Measurements from ENCODE around the gene VPS37B. TPM values are rescaled to one million over a fixed set of nuclear protein-coding genes. Genes with fewer than 3 reads are reported as not detected.
A peak's percentile ranks its signal among the peaks of the same experiment; 100 is the strongest.

VPS37B gene
- total and polyA plus RNA-seq, 2 of the 8 experiments (the other 6 are each of a cell fraction or from before 2014, with no cell fraction given), result 11.9 to 15.7 TPM

DNA sequence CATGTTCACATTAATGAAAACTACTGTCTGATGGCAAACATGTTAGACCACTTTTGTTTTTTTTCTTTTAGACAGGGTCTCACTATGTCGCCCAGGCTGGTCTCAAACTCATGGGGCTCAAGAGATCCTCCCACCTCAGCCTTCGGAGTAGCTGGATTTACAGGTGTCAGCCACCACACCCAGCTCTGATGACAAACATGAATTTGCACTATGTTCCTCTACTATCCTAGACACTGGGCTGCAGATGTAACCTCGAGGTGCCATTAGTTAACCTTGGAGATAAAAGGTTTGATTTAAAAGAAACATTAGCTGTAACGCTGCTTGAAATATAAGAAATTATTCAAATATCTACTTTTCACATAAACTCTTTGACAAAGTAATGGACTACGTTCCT is 8.1 kb downstream of the VPS37B start:
- H3K18ac ChIP-seq (ENCODE audit: extremely low read depth, low read length), result no peak overlapping the region
- H3K14ac ChIP-seq (ENCODE audit: insufficient read length), result no peak overlapping the region
- ChIA-PET CTCF (ENCODE audit: partially characterized antibody) (interaction anchor here (1.4 to 2.3 kb wide), 6 partner anchors 8 to 94 kb away, joined by 3 to 11 read pairs (median 6); no protein-coding TSS in a partner anchor), POLR2A (ENCODE audit: partially characterized antibody) (interaction anchor here (0.9 to 1.2 kb wide), 3 partner anchors 11 to 98 kb away, joined by 4 to 5 read pairs (median 5); no protein-coding TSS in a partner anchor)
- DNase-seq (ENCODE audit: low read depth in 1 of 2, low spot score in 2 of 2), result no peak
- TF ChIP-seq CREB1 (IDR thresholded peaks at IDR 0.05), result no peak
- TF ChIP-seq SIRT6 (IDR thresholded peaks at IDR 0.05; ENCODE audit: low read length), result no peak
- TF ChIP-seq JUND (IDR thresholded peaks at IDR 0.05; ENCODE audit: low read length), result no peak
- TF ChIP-seq SIN3A (conservative IDR thresholded peaks at IDR 0.05 in 1 of 2, IDR thresholded peaks at IDR 0.05 in 1 of 2; ENCODE audit: low read depth in 1 of 2, low read length in 2 of 2), result no peak
- TF ChIP-seq, protein P1, sequence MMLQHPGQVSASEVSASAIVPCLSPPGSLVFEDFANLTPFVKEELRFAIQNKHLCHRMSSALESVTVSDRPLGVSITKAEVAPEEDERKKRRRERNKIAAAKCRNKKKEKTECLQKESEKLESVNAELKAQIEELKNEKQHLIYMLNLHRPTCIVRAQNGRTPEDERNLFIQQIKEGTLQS (IDR thresholded peaks at IDR 0.05; ENCODE audit: insufficient read depth, low read depth, low read length), result no peak
- TF ChIP-seq NANOG (IDR thresholded peaks at IDR 0.05; ENCODE audit: insufficient read depth, low read depth, low read length, poor library complexity, severe bottlenecking), result no peak
- TF ChIP-seq RNF2 (IDR thresholded peaks at IDR 0.05; ENCODE audit: borderline replicate concordance, low read depth, low read length, missing control alignments, poor library complexity, severe bottlenecking), result no peak
- TF ChIP-seq RFX5 (IDR thresholded peaks at IDR 0.05; ENCODE audit: borderline replicate concordance, low read depth, low read length), result no peak
- no peak for TF ChIP-seq CTBP2 (IDR thresholded peaks at IDR 0.05; ENCODE audit: borderline replicate concordance, insufficient read depth, insufficient read length, low read length)
- TF ChIP-seq KDM1A (IDR thresholded peaks at IDR 0.05; ENCODE audit: borderline replicate concordance, low read length), result no peak
- TF ChIP-seq TCF12 (IDR thresholded peaks at IDR 0.05; ENCODE audit: low read depth, low read length), result no peak
- no peak overlapping the region for H3K56ac ChIP-seq (replicated peaks; ENCODE audit: insufficient read length, low read depth, low read length)
- peaks cover 0 to 50% of the 10 kb centered on the region in 2 experiments; a peak in 3 of 4 replicates for H3K79me2 ChIP-seq (ENCODE audit: control insufficient read depth in 1 of 2, insufficient read depth in 2 of 2, low read length in 2 of 2)
- FAIRE-seq, result no peak
- peak overlapping the region; percentile 20; the same call in 1 of the 2 replicates for H2BK12ac ChIP-seq (ENCODE audit: low read depth, low read length)
- no peak overlapping the region for H4K91ac ChIP-seq (replicated peaks; ENCODE audit: insufficient read length, low read length)
- no peak overlapping the region for H2BK5ac ChIP-seq (ENCODE audit: low read depth, low read length)
- H4K20me1 ChIP-seq (replicated peaks in 1 of 2; ENCODE audit: control insufficient read depth in 1 of 2, insufficient read depth in 2 of 2, low read length in 2 of 2), result peaks cover 4 to 24% of the 10 kb centered on the region in 2 experiments
- H4K5ac ChIP-seq (ENCODE audit: insufficient read length, low read depth, low read length), result no peak overlapping the region
- H3K79me1 ChIP-seq (ENCODE audit: low read depth, low read length), result peaks cover 5% of the 10 kb centered on the region; the same call in 1 of the 2 replicates
- peak overlapping the region in 1 of 2 experiments; percentile 18; a peak in 1 of 4 replicates for H3K4me2 ChIP-seq (ENCODE audit: insufficient read depth in 1 of 2, low read depth in 2 of 2, low read length in 2 of 2)
- H2AFZ ChIP-seq (ENCODE audit: low read length), result no peak overlapping the region
- peaks cover 0 to 3% (median 0%) of the 10 kb centered on the region in 4 experiments; a peak in 3 of 7 replicates for H3K27me3 ChIP-seq (replicated peaks in 1 of 4; ENCODE audit: control insufficient read depth in 3 of 4, extremely low read depth in 1 of 4, insufficient read depth in 3 of 4, low read length in 3 of 4)
- H3K4me3 ChIP-seq (ENCODE audit: extremely low read depth in 1 of 4, insufficient read depth in 2 of 4, low read depth in 3 of 4, low read length in 4 of 4), result no peak overlapping the region; a peak in 1 of 8 replicates
- no peak overlapping the region for H2AK5ac ChIP-seq (ENCODE audit: low read depth, low read length)
- no peak overlapping the region for H2BK15ac ChIP-seq (ENCODE audit: low read length)
- no peak overlapping the region for H2BK20ac ChIP-seq (ENCODE audit: low read length)
- no peaks in the 10 kb centered on the region for H3K9me3 ChIP-seq (ENCODE audit: insufficient read depth in 2 of 2, low read depth in 1 of 2, low read length in 1 of 2)
- peaks cover 5 to 21% (median 14%) of the 10 kb centered on the region in 4 experiments for H3K4me1 ChIP-seq (replicated peaks in 1 of 4; ENCODE audit: control insufficient read depth in 3 of 4, insufficient read depth in 4 of 4, low read length in 3 of 4)
- no peak overlapping the region for H3K23ac ChIP-seq (ENCODE audit: insufficient read length)
- H3K27ac ChIP-seq (ENCODE audit: low read depth, low read length), result no peak overlapping the region
- H2BK120ac ChIP-seq (replicated peaks; ENCODE audit: low read depth, low read length), result no peak overlapping the region
- H3K9ac ChIP-seq (replicated peaks in 1 of 4; ENCODE audit: extremely low read depth in 1 of 4, low read depth in 3 of 4, low read length in 3 of 4), result no peak overlapping the region
- no peaks in the 10 kb centered on the region; the same call in 1 of the 2 replicates for H3K23me2 ChIP-seq (ENCODE audit: low read depth, low read length)
- H4K8ac ChIP-seq (ENCODE audit: extremely low read depth, insufficient read depth, low read length), result no peak overlapping the region
- WGBS, 2 experiments (ENCODE audit: extremely low coverage in 1 of 2, insufficient coverage in 1 of 2, insufficient read length in 1 of 2, insufficient replicate concordance in 2 of 2, low coverage in 1 of 2, low lambda C conversion rate in 2 of 2, missing lambda C conversion rate in 1 of 2), result 86% methylated on average over 5 of the region's 5 CpGs; no CpG with 5 or more reads in 1 of the 2 experiments
- no peak overlapping the region for H3K4ac ChIP-seq (replicated peaks; ENCODE audit: insufficient read length, low read depth, low read length)
- H3K36me3 ChIP-seq (ENCODE audit: control insufficient read depth in 2 of 4, insufficient read depth in 4 of 4, low read length in 3 of 4), result no peaks in the 10 kb centered on the region

Data from H1 (cell line).